ENCODE measurements around the gene NMD3.

The NMD3 gene

DNA sequence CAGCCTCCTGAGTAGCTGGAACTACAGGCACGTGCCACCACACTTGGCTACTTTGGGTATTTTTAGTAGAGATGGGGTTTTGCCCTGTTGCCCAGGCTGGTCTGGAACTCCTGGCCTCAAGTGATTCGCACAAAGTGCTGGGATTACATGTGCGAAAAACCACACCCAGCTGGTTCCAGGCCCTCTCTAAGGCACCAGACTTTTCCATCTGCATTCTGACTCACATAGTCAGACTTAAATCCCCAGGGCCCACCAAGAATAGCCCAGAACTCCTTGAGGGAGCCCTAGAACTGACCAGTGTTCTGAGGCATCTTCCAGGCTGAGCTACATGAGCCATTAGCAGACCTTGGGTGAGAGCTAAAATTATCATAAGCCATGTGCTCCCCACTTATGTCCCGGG, 68.1 kb downstream of the NMD3 start:
- no peak for DNase-seq

DNA sequence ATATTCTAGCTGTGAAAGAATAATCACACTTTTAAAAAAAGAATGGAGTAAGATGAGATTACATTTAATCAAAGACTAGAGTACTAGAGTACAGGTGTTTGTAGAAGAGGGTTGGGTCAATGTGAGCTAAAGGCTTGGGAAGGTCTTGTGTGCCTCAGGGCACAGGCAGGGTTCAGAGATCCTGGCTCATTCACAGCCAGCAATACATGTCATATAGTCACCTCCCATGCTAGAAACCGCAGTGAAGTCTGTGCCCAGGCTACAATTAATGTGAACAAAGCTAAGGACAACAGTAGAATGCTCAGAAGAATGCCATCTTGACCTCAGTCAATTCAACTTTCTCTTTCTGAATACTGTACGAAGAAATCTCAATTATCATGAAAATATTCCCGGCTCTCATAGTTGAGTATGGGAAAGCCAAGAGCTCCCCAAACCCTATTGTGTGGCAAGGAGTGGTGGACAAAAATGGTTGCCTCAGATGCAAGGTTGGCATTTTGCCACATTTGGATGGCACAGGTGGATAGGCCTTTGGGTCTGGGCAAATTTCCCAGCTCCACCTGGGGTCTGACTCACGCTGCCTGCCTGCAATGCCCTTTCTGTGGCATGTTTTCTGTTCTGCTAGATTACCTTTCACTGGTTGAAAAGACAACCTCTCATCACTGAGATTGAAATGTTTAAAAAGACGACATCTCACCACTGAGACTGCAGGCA, 70.2 kb downstream of the NMD3 start:
- no peak for DNase-seq

DNA sequence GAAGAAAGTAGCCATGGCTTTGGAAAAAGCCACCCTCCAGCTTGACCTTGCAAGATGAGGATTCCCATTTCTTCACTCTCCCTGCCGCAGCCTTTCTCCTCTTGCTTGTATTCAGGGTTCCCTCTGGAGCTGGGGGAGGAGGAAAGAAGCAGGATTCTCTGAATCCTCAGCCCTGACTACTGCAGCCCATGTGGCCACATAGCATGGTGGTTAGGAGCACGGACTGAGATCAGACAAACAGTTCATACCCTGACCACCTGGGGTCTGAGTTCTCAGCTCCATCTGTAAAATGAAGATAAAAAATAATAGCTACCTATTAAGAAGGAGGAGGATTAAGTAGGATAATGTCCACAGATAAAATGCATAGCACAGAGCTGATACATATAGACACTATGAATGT, 72.3 kb downstream of the NMD3 start:
- DNase-seq = no peak

DNA sequence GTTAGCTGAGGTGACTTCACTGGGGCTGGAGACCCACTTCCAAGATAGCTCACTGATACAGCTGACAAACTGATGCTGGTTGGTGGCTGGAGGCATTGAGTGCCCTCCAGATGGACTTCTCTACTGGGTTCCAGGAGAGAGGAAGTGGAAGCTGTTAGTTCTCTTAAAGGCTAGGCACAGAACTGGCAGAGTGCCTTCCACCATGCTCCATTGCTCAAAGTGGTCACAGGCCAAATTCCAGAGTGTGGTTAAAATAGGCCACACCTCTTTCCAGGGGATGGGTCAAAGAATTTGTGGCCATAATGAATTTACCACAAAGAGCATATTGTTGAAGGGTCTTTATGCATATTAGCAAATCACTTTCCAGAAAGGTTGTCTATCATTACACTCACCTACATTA, 74.2 kb downstream of the NMD3 start:
- no peak for DNase-seq

DNA sequence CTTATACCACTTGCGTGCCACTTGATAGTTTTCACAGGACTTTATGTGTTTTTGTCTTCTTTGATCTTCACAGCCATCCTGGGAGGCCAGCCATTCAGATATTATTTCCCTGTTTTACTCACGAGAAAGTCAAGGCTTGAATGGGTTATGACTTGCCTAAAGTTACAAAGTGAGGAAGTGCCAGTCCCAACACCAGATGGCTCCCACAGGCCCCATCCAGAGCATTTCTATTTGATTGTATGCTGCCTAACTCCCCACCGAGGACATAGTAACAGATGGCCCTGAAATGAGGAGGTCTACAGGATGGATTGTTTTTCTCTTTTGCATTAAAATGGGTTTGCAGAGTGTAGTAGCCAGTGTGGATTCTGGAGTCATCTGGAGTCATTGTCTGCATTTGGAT, 75.7 kb downstream of the NMD3 start:
- no peak for DNase-seq

All from suppressor macrophage treated with lipopolysaccharide for 4 hours (primary cell).